Activated CD4-positive, alpha-beta T cell treated with anti-CD3 and anti-CD28 coated beads for 4 hours (primary cell): ENCODE data around the gene SETMAR.
A peak's percentile ranks its signal among the peaks of the same experiment; 100 is the strongest.
"Not testable (repeated sequence)": the region's sequence is repeated elsewhere in the genome, so short reads cannot be mapped to it uniquely, and the experiment has no call there.

ENCODE experiments used
- DNase-seq, 2 donors: peaks; one replicate each; pipeline ENCODE4 v3.0.0-alpha.2; 2020

SETMAR gene

DNA sequence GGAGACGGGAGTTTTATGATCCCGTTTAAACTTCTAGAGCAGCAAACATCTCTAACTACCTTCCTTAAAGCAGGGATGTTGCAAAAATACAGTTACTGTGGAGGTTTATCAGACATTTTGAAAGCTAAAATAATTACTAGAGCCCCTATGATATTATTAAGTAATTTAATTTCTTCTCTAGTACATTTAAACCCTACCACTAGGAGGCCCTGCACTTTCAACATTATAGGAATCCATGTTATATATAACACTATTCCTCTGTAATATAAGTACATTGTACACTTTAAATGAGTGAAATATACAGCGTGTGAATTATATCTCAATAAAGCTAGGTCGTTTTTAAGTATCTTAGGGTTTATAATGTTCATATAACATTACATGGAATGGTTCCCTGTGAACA lies 11.5 kb downstream of the SETMAR start:
- no peak for DNase-seq

DNA sequence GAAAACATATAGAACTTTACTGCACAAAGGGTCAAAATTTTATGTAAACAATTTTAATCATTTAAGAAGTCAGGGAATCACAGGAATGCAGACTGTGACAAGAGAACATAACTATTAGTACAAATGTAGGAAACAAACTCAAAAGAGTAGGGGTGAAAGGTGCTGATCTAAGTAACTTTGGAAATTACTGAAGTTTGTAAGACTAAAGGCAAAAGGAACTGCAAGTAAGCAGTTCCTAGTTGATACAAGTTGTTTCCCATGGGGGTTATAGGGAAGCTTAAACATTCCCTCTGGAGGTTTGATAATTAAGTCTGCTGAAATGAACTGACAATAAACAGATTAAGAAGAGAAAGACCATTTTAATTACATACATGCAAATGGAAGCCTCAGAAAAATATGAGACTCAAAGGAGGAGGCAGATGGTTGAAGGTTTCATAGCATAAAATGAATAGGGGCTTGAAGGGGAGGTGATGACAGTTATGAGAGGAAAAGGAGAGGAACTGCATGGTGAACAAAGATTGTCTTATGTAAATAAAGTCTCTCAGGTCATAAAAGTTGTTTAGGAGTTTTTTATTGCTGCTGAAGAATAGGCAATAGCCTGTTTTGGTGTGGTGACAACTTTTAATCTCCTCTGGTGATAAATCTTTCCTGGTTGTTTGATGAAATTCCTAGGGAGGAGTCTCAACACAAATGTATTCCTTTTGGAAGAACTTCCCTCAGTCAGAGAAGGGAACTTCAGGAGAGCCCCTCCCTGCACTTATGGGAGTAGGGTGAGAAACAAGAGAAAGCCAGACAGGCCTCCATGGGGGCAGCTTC lies 17.1 kb downstream of the SETMAR start:
- no peak for DNase-seq

DNA sequence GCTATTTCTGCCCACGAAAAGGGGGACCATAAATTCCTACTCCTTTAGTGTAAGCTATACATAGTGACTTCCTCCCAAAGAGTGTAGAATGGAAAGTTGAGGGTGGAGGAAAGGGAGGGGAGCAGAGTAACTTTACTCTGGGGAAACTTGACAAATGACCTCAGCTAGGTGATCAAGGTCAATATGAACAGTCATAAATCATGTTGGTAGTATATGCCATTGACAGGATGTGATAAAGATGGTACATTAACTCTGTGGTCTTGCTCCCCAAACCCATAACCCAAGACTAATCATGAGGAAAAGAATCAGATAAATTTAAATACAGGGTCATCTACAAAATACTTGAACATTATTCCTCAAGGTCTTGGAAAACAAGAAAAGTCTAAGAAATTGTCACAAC lies 18.6 kb downstream of the SETMAR start:
- DNase-seq = no peak

DNA sequence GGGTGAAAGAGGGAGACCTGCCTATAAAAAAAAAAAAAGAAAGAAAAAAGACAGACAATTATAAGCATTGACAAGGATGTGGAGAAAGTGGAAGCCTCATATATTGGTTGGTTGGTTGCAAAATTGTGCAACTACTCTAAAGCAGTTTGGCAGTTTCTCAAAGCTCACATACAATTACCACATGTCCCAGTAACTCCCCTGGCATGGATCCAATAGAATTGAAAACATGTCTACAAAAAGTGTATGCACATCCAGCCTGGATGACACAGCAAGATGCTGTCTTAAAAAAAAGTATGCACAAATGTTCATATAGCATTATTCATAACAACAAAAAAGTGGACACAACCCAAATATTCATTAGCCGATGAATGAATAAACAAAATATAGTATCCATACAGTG lies 19.5 kb downstream of the SETMAR start:
- DNase-seq = no peak

DNA sequence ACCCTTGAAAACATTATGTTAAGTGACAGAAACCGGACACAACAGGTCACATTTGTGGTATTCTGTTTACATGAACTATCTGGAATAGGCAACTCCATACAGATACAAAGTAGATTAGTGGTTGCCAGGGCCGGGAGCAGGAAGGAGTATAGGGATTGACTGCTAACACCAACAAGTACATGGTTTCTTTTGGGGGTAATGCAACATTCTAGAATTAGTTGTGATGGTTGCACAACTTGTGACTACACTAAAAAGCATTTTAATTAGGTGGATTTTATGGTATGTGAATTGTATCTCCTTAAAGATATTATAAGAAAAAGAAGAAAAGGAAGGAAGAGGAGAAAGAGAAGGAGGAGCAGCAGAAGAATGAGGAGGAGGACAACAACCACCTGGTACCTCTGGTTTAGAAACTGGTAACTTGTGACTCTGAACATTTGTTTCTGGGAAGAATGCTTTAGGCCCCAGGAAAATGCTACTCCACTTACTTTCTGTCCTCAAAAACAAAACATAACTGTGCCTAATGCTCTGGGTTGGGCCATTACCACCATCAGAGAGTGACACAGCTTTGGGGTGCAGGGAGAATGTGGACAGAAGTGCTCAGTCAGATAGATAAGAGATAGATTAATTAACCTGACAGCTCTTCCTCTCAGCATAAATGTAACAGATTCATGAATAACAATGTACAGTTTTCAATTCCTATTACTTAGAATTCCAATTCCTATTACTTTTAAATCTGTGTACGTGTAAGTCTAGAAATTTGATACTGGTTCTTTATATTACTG lies 20.3 kb downstream of the SETMAR start:
- DNase-seq = no peak

DNA sequence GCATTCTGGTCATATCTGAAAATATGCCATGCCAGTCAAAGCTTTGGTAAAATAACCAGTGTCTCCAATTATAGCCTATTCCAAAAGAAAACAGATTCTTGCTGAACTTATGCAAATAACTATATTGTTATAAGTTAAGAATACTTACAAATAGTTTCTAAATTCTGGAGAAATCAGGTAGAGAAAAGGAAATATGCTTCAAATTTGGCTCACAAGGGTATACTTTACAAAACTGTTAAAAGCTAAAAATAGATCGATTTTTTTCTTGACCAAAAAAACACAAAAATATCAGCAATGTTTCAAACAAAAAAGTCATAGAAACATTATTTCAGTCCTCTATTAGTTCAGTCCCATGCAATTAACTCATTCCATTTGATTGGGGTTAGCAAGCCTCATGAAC lies 23.7 kb downstream of the SETMAR start:
- DNase-seq = no peak

DNA sequence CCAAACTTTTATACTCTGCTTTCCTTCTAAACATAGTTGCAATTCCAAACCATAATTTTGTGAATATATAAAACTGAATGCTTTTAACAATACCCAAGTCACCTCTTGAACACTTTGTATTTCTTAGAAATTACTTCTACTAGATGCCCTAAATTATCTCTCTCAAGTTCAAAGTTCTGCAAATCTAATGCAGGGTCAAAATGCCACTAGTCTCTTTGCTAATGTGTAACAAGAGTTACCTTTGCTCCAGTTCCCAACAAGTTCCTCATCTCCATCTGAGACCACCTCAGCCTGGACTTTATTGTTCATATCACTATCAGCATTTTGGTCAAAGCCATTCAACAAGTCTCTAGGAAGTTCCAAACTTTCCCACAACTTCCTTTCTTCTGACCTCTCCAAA lies 26.6 kb downstream of the SETMAR start:
- DNase-seq = not testable (repeated sequence)

DNA sequence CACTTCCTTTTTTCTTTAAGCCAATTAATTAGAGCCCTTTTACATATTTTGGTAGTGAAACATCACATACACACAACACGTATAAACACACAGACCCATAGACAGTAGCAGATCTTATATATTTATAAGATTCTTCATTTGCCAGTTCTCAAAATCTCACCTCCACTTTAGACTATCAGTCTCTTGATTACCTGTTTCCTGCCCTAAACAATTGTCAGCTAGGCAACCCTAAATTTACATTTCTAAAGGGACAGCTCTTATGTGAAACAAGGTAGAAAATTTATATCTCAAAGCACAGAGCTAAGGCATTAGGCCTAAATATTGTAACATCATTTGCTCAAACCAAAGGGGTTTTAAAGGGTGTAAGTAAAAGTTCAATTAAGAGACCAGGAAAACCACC lies 28.9 kb downstream of the SETMAR start:
- DNase-seq = no peak

DNA sequence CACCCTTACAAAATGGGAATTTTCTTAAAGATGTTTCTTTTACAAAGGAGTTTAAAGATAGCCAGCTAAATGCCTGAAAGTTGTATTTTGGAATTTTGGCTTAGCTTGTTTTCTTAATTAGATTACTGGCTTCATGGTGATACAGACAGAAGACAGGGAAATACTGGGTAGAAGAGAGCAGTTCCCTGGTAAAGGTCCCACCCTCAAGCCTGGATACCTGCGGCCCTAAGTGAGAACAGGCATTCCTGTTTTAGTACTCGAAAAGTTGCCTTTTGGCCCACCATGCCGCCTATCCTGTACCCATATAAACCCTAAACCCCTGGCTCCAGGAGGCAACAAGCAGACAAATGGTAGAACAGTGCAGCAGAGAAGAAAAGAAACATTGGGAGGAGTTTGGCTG lies 29.4 kb downstream of the SETMAR start:
- DNase-seq = no peak

DNA sequence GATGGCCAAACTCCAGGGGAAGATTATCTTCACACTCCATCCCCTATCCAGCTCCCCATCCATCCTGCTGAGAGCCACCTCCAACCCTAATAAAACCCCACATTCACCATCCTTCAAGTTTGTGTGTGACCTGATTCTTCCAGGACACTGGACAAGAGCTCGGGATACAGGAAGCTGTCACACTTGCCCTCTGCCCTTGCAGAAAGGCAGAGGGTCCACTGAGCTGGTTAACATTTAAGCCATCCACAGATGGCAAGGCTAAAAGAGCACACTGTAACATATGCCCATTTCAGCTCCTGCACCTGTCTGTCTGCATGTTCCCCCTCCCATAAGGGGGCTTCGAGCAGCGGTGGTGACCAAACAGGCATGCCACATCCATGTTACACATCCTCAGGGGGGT lies 29.8 kb downstream of the SETMAR start:
- DNase-seq = no peak

DNA sequence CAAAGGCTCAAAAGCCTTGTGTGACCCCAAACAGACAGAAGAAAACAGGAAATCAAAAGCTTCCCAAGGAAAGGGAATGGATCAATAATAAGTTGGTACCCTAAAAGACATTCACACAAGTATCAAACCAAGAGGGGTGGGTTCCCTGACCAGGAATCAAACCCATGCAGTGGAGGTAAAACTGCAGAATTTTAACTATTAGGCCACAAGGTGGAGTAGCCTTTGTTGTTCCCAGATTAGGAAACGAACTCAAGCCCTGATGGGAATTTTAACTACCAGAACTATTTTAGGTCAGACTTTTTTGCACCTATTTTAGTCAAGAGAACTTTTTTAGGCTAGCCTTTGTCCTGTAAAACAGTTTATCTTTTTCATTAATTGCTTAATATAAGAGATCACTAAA lies 31.4 kb downstream of the SETMAR start:
- DNase-seq = no peak

DNA sequence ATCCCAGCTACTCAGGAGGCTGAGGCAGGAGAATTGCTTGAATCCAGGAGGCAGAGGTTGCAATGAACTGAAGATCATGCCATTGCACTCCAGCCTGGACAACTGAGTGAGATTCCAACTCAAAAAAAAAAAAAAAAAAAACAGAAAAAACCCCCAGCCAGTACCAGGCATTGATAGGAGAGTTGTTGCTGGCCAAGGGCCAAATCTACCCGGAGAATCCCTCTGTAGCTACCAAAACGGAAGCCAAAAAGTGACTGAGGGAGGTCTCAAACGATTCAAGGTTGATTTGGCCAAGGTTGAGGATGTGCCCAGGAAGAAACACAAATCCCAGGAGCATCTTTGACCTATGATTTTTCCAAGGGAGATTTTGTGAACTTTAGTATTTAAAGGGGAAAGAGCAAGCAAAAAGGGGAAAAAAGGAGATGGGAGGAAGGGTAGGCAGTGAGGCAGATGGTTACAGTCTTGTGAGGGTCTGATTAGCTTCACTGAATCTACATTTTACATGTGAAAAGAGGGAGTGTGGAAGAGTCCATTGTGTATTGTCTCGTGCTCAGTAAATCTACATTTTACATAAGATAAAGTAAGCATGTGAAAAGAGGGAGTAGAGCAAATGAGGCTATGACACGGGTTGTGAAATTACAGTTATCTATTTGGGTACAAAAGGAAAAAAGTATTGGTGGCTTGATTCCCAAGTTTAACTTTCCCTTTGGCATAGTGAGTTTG lies 32.8 kb downstream of the SETMAR start:
- no peak for DNase-seq

DNA sequence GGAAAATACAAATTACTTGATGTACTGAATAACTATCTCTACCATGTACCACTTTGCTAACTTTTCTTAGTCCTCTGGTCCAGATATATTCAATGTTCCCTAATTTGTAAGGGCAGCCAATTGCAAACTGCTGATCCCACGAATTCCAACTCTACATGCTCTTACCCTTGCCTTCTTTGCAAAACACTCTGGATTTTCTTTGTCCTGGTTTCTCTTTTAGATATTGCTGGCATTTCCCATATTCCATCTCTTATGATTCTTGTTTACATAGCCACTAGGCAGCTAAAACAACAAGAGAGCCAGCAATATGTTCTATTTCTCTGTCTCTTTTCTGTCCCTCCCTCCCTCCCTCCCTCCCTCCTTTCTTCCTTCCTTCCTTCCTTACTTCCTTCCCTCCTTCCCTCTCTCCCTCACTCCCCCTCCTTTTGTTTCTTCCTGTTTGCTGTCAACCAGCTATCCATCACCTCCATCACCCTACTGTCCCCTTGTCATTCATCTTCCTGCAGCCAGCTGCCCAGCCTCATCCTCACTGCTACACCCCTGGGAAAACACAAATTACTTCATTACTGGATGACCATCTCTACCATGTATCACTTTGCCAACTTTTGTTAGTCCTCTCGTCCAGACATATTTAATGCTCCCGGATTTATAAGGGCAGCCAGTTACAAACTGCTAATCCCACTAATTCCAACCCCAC lies 33.8 kb downstream of the SETMAR start:
- no peak for DNase-seq

DNA sequence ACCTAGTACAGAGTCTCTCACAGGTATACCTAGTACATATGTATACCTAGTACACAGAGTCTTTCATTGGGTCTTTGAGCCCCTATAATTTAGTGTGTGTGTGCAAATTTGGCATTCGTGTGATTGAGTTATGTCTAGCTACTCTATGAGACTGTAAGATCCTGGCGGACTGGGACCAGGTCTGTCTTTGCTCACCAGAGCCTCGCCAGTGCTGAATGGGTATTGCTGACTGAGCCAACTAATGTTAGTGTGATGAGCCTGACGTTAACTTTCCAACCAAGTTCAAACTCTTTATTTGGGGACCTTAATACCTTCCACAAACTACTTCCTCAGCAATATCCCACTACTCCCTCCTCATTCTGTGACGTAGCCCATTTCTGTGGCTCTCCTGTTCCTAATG lies 35.6 kb downstream of the SETMAR start:
- DNase-seq = no peak

DNA sequence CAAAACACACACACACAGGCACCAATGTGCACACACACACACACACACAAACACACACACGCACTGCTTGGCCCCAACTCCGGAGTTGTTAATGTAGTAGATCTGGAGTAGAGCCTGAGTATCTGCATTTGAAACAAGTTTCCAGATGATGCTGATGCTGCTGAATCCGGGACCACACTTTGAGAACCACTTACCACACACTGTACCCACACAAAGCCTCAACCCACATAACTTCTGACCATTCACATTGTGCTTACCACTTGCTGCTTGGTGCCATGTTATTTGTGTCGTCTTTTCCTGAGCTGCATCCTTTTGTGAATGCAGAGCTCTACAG lies 36.9 kb downstream of the SETMAR start:
- DNase-seq = no peak

DNA sequence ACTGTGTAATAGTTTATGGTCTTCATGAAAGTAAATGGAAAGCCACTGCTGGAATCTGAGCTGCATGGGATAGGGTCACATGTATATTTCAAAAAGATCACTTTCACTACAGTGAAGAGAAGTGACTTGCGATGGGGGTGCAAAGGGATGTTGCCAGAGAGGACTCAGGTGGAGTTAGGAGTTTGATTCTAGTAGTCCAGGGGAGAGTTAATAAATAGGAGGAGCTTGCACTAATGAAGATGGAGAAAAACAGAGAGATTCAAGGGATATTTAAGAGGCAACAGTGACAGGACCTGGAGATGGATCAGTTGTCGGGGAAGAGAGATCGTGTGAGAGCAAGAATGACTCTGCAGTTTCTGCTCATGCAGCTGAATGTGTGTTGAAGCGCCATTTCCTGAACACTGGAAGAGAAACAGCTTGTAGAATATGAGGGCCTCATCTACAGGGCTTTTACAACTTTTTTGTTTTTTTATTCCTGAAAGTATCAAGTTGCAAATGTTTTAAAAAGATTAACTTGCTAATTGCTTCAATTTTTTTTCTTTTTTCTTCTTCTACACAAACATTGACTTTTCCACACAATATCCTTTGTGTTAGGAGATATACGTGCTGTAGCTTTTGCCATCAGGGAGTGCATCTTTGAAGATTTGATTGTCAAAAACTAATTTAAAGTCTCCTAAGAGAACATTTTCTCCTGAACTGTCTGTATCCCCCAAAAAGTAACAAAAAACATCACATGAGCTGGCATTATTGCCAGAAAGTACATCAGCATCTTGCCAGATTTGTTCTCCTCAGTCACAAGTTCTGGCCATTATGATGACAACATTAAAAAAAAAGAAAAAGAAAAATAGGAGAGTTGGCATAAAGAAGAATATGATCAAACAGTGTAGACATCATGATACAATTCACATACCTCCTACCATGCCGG lies 37.5 kb downstream of the SETMAR start:
- no peak for DNase-seq

DNA sequence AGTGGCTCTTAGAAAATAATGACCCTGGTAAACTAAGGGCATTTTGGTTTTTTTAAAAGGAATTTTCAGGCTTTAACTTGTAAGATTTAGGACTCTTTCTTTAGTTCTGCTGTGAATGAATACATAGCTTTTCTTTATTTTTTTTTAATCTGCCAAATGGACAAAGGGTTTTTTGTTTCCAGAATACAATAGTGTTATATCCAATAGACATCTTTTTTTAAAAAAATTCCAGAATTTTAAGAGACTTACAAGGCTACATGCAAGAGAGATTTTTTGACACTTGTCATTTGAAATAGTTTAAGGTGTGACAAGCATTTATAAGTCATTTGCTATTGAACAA lies 38.1 kb downstream of the SETMAR start:
- no peak for DNase-seq

DNA sequence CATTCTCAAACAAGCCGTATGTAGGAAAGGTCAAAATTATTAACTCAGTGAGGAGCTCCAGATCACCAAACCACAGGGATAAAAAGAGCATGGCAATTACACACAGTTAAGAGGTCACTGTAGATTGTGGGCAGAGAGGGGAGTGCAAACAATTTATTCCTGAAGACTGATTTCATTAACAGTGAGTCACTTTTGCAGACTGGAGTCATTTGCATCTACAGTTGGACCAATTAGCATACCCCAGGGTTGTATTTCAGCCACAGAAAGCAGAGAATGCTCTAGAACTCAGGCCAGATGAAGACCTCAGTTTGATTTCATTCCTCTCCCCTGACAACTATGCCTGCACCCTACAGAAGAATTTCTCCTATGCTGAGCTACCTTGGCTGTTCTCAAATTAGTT lies 40.1 kb downstream of the SETMAR start:
- DNase-seq = no peak

DNA sequence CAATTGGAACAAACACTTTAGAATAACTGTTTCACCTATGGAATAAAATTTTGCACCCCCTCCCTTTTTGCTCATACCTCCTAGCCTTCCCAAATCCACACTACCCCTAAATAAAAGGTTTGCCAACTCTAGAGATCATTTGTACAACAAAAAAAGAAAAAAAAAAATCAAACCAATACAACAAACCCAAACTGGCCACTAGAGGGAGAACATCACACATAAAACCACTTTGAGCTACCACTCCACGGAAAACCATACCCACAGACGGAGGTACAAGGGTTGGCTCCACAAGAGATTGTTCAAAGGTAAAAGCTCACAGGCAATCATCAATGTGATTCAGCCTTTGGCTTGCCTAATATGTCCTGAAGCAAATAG lies 47.6 kb downstream of the SETMAR start:
- peak; percentile 55 to 61 for DNase-seq

DNA sequence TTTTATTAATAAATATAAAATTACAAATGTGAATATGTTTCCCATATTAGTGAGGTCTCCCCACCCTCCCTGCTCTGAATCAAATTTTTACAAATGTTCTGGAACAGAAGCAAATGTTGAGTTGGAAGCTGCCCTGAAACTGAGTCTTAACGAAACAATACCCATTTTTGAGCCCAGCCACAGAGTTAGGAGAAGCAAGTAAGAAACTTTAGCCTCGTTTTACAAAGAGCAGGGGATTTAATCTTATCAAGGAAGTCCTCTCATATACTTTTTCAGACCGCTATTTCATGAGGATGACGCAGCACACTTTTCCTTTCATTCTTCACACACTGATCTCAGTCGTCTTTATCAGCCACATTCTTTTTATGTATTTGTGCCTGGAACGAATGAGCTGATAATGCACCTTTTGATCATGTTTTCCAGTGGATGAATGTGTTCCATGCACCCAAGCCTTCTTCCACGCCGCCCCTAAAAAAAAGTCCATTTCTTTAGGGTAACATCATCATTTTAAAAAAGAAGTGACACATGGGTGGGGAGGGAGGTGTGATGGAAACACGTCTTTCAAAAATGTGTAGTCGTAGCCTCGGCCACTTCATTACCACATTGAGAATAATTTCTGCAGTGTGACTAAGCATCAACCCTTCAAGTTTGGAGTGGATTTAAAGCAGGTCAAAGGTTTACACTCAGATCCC lies 48.1 kb downstream of the SETMAR start:
- DNase-seq = peak; percentile 41 to 55

DNA sequence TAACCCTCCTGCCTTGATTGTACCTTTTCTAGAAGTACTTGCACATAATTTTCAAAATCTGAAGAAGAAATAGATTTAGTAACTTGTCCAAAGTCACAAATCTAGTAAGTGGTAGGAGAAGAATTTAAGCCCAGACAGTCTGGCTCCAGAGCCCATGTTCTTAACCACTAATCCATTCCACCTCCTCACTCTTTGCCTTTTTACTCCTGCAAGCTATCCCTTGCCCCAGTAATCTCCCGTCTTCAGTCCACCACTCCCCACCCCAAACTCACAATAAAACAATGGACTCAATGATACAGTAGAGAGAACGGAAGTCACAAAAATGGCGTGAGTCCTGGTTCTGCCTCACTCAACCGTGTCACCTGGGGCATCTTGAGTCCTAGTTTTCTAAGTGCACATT lies 48.7 kb downstream of the SETMAR start:
- DNase-seq = no peak
